Measurements from ENCODE around the gene AFM.

DNA sequence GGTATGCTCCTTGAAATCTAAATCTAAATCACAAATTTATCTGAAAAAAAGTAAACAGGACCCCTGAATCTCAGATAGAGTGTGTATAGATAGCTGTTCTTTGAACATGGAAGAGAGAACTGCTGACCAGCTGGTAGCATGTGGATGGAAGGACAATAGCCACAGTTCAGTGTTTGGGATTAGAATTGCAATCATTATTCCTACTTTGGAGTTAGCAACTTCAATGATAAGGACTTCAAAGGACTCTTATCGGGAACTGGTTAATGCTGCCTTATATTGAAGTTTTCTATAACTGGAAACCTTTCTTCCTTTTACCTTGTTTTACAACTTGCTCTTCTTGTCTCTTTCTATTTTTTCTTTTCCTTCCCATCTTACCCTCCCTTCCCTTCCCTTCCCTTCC lies 5.0 kb downstream of the AFM start:
- TF ChIP-seq POLR2A (IDR thresholded peaks at IDR 0.05; ENCODE audit: low read depth, low read length), result no peak
- no peak for TF ChIP-seq TAF1 (IDR thresholded peaks at IDR 0.05; ENCODE audit: borderline replicate concordance, low read depth, low read length)
